GM12892 (cell line): ENCODE results near the gene TFEB.

Experiments
- DNase-seq: peaks from one replicate; pipeline ENCODE4 v3.0.0; 2011; ENCODE audit not compliant: insufficient read length
- FAIRE-seq: peaks from 2 replicates; lab custom pipeline; 2011; peaks lifted over from hg19 to GRCh38; lab: Jason Lieb, UNC
- POLR2A ChIP-seq: IDR thresholded peaks from 2 replicates; pipeline ENCODE4 v1.6.1; 2011; ENCODE audit warnings: low read depth, low read length, control low read depth
- POLR2AphosphoS5 ChIP-seq: IDR thresholded peaks from 2 replicates; pipeline ENCODE4 v1.6.1; 2011; ENCODE audit warnings: low read depth, low read length, control low read depth
- TAF1 ChIP-seq: IDR thresholded peaks from 2 replicates; pipeline ENCODE4 v1.6.1; 2011; ENCODE audit warnings: low read depth, mild to moderate bottlenecking, control low read depth, low read length, borderline replicate concordance

Gene TFEB

GRCh38 chr6:41704656-41705310, 30.6 kb downstream of the TFEB start:
- TF ChIP-seq POLR2AphosphoS5 (peak; percentile 63), POLR2A (no peak; the same call in 1 of the 2 replicates)
- FAIRE-seq = peak; percentile 86
- DNase-seq = no peak

DNA sequence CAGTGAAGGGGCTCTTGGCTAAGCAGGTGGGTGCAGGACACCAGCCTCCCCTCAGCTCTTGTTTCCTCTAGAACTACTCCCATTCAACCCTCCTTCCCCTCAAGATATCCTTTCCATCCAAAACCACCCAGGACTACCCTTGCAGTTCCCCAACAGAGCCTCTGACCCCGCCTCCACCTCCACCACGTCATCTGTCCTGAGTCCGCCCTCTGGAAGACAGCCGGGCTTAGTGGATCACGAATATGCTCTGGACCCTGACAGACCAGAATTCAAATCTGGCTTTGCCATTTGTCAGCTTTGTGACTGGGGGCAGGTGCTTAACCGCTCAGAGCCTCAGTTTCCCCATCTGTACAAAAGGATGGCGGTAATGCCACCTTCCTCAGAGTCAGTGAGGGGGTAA, 31.4 kb downstream of the TFEB start:
- DNase-seq (no peak), FAIRE-seq (no peak)
- TF ChIP-seq POLR2A = no peak
- TF ChIP-seq TAF1 = no peak
- no peak for TF ChIP-seq POLR2AphosphoS5

DNA sequence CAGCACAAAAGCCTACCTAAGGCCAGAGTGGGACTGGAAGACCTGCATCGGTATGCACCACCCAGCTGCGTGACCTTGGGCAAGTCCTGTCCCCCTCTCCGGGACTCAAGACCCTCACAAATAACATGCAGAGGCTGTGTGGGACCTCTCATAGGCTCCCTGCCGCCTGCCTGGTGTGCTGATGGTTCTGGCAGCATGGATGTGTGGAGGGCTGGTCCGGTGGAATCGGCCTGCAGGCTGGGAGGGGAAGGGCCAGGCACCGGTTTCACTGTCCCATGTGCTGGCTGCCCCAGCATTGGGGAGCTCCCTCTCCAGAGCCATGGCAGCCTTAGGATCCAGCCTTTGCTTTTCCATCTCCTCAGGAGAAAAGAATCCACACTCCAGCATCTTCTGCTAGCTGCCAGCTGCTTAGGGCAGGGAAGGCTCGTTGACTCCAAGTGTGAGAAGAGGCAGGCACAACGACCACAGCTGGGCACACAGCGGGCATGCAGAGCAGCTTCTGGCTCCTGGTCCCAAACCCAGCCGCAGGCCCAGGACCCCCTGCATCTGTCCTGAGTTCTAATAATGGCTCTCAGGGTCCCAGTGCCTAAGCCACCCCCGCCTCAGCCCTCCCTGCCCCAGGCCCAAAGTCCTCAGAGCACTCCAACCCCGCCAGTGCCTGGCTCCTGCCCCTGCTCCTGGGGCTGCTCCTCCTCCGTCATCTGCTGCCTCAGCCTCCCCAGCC, 32.5 kb downstream of the TFEB start:
- FAIRE-seq = no peak
- TF ChIP-seq POLR2A = no peak
- no peak for TF ChIP-seq TAF1
- TF ChIP-seq POLR2AphosphoS5 = no peak
- DNase-seq = no peak

DNA sequence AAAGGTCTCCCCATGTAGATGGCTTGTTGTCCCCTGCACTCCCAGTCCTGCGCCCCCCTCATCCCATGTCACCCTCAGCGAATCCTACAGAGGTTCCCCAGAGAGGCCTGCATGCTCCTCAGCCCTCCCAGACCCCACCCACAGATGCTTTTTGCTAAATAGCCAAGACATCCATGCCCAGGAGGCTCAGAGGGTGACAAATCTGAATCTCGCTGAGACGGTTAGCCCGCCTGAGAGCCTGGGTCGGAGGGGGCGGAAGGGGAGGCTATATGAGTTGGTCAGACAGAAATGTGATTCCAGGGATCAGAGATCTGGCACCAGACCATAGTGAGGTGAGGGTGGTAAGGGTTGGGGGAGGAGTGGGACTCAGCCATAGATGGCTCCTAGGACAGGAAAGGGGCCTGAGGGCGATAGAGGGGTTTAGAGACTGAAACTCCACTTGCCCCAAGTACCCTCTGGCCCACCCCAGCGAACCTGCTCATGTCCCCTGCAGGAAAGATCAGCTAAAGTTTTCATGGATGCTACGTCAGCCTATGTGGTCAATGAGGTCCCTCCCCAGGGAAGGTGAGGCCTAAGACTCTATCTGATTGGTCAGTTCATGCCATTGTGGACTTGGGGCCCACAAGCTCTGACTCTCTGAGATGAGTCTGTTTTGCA, 33.2 kb downstream of the TFEB start:
- TF ChIP-seq POLR2A (no peak), POLR2AphosphoS5 (no peak; the same call in 1 of the 2 replicates), TAF1 (no peak)
- no peak for DNase-seq
- FAIRE-seq = no peak

DNA sequence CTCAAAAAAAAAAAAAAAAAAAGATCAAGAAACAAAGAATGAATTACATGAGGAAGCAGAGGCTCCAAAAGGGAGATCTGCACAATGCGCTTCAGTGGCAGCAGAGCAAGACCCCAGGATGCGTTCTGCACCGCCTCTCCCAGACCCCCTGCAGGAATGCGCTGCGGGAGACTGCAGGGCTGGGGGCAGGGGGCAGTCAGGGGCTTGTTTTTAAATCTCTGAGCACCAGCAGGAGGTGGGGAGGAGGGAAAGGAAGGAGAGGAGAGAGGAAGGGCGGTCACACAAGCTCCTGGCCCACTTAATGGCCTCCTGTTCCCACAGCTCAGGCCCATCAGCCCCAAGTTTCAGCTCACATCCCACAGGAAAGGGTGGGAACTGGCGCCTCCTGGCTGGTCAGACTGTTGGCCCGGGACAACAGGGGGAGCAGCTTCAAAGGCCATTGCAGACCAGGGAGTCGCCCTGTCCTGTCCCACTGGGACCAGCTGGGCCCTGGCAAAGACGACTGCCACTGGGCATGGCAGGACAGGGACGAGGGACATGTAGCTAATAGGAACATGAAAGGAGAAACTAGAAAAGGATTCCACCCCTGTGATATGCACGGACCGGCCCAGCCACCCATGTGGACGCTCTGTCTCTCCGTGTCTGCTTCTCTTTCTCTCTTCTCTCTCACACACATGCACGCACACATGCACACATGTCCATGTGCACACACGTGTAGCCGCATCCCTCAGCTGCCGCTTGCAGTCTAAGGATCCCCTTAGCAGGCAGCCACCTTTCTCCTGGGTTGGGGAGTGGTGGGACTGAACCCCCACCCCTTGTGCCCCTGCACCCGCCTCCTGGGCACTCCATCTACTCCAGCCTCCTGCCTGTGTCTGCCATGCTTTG, 34.7 kb downstream of the TFEB start:
- DNase-seq (no peak), FAIRE-seq (no peak)
- TF ChIP-seq TAF1 (no peak), POLR2A (no peak), POLR2AphosphoS5 (0 out of 2 replicates have a peak, but pooled peaks have one; percentile 7)

- TF ChIP-seq TAF1 = no peak
- TF ChIP-seq POLR2A = no peak
- TF ChIP-seq POLR2AphosphoS5 = no peak
- no peak for FAIRE-seq
- DNase-seq = no peak
Observed at GRCh38 chr6:41699063-41699462, 36.3 kb downstream of the TFEB start.

- FAIRE-seq = no peak
- no peak for DNase-seq
- no peak for TF ChIP-seq POLR2A
- TF ChIP-seq POLR2AphosphoS5 = no peak
- no peak for TF ChIP-seq TAF1
Observed at GRCh38 chr6:41697861-41698781, 37.3 kb downstream of the TFEB start.

DNA sequence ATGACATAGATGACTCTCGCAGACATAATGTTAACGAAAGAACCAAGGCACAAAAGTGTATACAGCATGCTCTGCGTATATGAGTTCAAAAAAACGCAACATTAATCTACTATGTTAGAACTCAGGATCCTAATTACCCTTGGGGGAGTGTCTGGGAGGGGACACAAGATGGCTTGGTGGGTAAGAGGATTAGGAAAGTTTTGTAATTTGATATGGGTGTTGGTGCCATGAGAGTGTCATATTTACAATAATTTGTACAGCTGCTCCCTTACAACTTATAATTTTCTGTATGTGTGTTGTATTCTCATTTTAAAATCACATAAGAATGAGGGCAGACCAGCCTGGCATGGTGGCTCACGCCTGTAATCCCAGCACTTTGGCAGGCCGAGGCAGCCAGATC, 38.6 kb downstream of the TFEB start:
- DNase-seq = no peak
- FAIRE-seq = no peak
- TF ChIP-seq POLR2AphosphoS5 = no peak
- TF ChIP-seq POLR2A = no peak
- no peak for TF ChIP-seq TAF1

DNA sequence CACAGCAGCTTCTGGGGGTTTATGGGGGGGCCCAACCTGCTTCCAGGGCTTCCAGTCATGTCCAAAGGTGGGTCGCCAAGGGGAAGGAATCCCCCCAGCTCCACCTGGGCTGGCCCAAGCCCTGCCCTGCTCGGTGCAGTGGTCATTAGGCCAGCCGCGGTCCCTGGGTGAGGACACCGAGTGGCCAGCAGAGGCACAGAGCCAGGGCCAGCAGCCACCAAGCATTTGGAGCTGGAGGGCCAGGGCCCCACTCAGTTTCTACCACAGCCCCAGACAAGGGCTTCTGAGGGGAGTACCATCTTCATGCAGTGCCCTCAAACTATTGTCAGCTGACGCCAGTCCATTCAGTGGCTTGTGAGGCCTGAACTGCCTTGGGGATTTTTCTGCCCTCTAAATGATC, 39.6 kb downstream of the TFEB start:
- no peak for FAIRE-seq
- DNase-seq = no peak
- no peak for TF ChIP-seq TAF1
- no peak for TF ChIP-seq POLR2AphosphoS5
- no peak for TF ChIP-seq POLR2A

DNA sequence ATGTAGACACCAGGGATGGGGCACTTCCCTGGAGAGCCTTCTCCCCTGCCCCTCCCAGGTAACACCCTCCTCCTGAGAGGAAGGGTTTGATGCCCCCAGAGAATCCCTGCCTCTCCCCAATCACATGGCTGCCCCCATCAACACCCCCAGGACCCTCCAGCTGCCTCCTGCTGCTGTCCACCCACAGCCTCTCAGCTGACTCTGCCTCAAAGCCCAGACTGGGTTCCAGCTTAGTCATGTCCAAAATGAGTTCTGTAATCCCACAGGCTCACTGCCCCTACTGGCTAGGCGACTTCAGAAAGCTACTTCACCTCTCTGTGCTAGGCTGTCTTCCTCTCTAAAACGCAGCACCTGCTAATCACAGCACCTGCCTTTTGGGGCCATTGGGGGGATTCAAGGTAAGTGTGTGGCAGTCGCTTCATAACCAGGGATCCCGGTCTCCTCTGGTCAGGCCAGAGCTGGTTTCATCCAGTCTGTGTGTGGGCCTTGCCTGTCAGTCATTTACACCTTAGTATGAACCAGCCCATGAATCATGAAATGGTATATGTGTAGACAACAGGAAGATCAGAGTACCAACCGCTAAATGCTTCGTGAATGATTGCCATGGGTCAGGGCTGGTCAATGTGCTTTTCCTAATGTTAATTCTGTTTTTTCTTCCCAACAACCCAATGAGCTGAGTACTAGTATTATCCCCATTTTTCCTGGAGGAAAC, 40.4 kb downstream of the TFEB start:
- FAIRE-seq (no peak), DNase-seq (no peak)
- TF ChIP-seq POLR2AphosphoS5 (no peak), TAF1 (no peak), POLR2A (no peak; the same call in 1 of the 2 replicates)
